ENCODE data around the gene SZRD1.

GRCh38 chr1:16375521-16376340 lies 8.7 kb downstream of the SZRD1 start:
- no peak for TF ChIP-seq POLR2A (IDR thresholded peaks at IDR 0.05)
- TF ChIP-seq CTCF (IDR thresholded peaks at IDR 0.05), result no peak
- no peak for TF ChIP-seq EP300 (IDR thresholded peaks at IDR 0.05; ENCODE audit: low read depth)
